ENCODE data around the gene EML5.

DNA sequence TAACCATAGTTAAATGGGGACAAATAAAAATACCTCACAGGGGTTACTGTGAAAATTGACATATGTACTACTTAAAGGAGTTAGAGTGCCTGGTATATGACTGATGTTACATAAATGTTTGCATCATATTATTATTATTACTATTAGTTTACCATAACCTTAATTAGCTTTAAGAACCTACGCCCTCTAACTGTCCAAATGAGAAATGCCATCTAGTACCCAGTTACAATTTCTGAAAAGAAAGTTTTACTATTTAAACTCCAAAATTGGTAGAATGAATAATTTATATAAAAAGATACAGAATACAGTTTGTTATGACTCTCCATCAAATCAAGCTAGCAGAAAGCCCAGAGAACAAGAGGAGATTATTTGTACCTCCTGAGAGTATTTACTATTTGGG is 42.3 kb downstream of the EML5 start:
- no peak for TF ChIP-seq POLR2AphosphoS5 (IDR thresholded peaks at IDR 0.05; ENCODE audit: low read depth, low read length)
- TF ChIP-seq TAF1 (IDR thresholded peaks at IDR 0.05; ENCODE audit: borderline replicate concordance, insufficient read depth, low read length), result no peak
